OCI-M2 (cell line): ENCODE results near the gene MPP1.
"Not testable (repeated sequence)": the region's sequence is repeated elsewhere in the genome, so short reads cannot be mapped to it uniquely, and the experiment has no call there.

ENCODE experiments used
- DNase-seq: peaks from one replicate; lab custom pipeline; 2025; ENCODE audit not compliant: unreplicated experiment; lab: John Stamatoyannopoulos, UW

Gene MPP1

GRCh38 chrX:154804957-154805695, at the start of gene MPP1:
MPP1 (minus strand) TSS chrX:154805485; CDS start chrX:154805373, 112 bp downstream.
- no peak for DNase-seq

DNA sequence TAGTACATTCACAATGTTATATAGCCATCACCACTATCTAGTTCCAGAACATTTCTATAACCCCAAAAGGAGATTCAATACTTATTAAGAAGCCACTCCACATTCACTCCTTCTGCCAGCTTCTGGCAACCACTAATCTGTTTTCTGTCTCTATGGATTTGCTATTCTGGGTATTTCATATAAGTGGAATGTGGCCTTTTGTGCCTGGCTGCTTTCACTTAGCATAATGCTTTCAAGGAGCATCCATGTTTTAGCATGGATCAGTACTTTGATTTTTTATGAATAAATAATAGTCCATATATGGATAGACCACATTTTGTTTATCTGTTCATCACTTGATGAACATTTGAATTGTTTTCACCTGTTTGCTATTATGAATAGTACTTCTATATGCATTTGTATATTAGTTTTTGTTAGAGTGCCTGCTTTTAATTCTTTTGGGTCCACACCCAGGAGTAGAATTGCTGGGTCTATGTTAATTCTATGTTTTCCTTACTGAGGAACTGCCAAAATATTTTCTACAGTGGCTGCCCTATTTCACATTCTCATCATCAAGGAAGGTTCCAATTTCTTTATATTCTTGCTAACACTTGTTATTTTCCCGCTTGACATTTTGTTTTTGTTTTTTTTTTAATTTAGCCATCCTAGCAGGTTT, 45.8 kb upstream of the MPP1 start:
- no peak for DNase-seq

- DNase-seq: no peak
Observed at GRCh38 chrX:154840856-154841255, 35.6 kb upstream of the MPP1 start.

- DNase-seq: no peak
Observed at GRCh38 chrX:154836163-154836562, 30.9 kb upstream of the MPP1 start.

DNA sequence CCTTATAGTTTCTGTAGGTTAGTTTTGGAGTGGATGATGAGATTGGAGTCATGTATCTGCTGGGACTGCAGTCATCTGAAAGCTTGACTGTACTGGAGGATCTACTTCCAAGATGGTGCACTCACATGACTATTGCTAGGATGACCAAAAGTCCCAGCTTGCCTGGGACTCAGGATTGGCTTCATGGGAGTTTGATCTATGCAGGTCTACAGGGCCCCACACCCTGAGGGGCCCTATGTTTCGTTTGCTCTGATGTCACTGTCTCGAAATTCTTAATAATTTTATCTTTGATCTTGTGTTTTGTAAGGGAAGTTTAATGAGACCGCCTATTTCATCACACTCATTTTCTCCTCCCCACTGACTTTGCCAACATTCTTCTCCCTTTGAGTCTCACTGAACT, 29.3 kb upstream of the MPP1 start, which contains the start of gene SMIM9:
SMIM9 (minus strand) TSS at position 101 of the 400 bp plus-strand sequence. CDS start 3,806 bp downstream, outside the sequence.
- DNase-seq: no peak

DNA sequence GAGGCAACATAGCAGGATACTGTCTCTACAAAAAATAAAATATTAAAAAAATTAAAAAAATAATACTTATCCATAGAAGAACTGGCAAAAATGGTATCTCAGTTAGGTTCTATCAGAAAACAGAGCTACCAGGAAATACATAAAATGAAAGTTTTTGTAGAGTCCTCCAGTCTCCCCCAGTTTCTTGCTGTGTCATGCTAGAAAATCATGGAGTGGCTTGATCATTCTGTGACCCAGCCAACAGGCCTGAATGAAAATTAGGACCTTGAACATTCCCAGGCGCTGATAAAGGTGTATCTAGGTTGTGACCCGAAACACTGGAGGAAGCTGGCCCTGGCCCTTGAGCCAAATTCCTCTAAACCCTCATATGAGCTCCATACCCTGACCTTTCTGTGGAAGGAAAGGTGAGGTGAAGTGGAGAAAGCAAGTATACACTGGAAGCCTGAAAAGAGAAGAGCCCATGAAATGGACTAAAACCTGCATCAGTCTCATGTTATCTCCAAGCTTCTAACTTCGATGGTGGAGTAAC, 28.5 kb upstream of the MPP1 start:
- no peak for DNase-seq

DNA sequence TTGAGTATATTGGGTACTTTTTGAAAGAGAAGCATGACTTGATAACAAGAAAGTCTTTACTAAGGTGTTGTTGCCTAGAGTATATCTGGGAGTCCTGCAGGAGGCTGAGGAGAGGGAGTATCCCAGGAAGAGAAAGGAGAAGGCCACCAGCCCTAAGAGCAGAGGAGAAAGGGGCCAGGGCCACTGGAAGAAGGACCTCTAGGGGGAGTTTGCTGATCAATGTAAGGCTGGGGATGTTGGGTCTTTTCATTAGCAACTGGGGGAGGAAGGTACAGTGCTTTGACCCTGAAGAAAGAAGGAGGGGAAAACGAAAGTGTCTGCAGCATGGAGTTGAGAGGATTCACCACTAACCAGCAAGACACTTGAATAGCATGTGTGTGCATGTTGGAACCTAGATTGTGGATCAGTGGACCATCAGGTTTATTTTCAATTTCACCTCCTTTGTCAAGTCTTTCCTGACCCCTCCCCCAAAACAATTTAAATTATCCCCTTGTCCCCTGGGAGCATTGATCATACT, 24.7 kb upstream of the MPP1 start:
- no peak for DNase-seq

- no peak for DNase-seq
Observed at GRCh38 chrX:154829134-154829533, 23.8 kb upstream of the MPP1 start.

GRCh38 chrX:154828016-154828408, 22.7 kb upstream of the MPP1 start:
- no peak for DNase-seq

DNA sequence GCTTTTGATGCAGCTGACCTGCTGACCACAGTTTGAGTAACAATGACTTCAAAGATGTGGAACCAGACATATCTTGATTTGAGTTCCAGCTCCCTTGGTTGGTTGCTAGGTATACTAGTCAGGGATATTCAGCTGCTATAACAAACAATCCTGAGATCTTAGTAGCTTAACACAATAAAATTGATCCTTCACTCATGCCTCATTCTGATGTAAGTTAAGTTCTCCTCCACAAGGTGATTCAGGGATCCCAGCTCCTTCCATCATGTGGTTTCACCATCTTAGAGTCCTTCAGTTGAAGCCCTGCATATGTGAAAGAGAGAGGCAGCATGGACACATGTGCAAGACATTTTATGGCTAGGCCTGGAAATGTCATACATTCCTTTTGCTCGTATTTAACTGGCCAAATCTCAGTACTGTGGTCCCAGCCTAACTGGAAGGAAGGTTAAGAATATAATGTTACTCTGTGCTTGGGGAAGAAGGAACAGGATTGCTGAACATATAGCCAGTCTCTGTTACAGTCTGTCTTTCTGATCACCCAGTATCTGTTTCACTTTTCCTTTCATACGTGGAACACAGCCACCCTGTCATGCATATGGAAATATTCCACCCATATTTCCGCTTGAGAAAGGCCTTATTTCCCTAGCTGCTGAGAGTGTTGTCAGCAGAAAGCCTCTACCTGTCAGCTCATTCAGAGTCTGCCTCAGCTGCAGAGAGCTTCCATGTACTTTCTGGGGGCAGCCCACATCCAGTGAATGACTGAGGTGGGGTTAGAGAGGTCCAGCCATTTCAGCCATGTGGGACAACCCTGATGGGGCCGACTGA, 22.1 kb upstream of the MPP1 start:
- no peak for DNase-seq

DNA sequence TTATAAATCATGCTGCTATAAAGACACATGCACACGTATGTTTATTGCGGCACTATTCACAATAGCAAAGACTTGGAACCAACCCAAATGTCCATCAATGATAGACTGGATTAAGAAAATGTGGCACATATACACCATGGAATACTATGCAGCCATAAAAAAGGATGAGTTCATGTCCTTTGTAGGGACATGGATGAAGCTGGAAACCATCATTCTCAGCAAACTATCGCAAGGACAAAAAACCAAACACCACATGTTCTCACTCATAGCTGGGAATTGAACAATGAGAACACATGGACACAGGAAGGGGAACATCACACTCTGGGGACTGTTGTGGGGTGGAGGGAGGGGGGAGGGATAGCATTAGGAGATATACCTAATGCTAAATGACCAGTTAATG, 20.3 kb upstream of the MPP1 start:
- DNase-seq: not testable (repeated sequence)

GRCh38 chrX:154824638-154825037, 19.4 kb upstream of the MPP1 start:
- DNase-seq: no peak

GRCh38 chrX:154822029-154822428, 16.7 kb upstream of the MPP1 start:
- DNase-seq: no peak

DNA sequence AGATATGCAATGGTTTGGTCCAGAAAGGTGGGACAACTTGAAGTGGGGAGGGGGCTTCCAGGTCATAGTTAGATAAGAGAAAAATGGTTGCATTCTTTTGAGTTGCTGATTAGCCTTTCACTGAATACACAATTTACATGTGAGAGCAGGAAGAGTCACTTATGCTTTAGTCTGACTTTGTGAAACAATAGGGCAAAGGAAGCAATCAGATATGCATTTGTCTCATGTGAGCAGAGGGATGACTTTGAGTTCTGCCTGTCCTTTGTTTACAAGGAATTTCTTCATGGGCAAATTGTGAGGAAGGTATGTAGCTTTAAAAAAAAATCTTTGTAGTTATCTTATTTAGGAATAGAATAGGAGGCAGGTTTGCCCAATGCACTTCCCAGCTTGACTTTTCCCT, 16.2 kb upstream of the MPP1 start:
- no peak for DNase-seq

GRCh38 chrX:154819771-154820341, 14.6 kb upstream of the MPP1 start:
- no peak for DNase-seq

DNA sequence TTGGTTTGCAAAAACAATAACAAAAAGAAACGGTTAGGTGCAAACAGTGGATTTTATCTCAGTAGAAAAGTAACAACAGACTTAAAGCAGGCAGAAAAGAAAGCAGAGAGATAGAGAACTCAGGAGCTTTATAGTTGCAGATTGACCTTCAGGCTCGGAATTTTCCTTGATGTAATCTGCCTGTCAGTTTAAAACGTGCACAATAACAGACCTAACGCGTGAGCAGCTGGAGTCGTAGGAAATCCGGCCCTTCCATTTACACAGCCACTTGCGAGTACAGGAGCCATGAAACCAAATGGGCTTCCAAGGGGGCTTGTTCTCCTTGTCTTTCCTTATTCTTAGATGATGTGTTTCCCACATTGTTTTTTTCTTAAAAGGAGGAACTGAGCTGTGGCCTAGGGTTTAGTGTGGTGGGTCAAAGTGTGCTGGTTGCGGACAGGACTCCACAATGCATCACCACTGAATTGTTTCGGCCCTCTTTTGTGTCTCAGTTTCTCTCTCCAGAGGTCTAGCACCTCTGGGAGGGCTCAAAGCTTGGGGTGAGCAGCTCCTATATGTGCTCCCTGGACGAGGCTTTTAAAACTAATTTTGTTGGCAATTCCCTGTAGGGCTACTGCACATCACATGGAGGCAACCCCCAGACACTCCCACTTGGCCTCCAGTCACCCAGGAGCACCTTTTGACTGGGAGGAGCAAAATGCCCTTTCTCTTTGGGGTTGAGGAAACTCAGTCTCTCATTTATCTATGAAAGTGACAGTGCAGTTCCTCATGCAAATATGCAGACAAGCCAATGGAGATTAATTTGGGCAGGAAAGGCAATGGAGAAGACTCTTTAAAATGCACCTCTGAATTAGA, 13.9 kb upstream of the MPP1 start:
- DNase-seq: no peak

DNA sequence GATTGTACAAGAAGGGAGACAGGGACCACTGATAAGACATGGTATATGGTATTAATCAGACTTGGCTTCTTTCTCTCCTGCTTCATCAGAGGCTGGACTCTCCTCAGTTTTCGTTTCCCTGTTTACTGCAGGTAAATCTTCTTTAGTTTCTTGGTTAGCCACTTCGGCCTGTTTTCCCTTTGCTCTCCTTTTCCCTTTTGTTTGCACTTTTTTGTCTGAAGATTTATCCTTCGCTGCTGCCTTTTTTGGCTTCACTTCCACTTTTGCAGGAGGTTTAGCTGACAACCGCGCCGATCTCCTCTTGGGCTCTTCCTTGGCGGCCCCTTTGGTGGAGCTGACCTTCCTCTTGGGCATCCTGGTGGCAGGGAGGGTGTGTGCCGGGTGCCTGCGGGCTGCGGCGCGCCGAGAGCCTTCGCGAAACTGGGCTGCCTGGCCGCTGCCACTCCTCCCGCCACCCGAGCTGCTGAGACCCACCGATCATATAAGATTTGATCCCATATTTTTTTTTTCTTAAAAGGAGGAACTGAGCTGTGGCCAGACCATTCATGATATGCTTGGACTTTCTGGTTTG, 11.8 kb upstream of the MPP1 start:
- not testable (repeated sequence) for DNase-seq

DNA sequence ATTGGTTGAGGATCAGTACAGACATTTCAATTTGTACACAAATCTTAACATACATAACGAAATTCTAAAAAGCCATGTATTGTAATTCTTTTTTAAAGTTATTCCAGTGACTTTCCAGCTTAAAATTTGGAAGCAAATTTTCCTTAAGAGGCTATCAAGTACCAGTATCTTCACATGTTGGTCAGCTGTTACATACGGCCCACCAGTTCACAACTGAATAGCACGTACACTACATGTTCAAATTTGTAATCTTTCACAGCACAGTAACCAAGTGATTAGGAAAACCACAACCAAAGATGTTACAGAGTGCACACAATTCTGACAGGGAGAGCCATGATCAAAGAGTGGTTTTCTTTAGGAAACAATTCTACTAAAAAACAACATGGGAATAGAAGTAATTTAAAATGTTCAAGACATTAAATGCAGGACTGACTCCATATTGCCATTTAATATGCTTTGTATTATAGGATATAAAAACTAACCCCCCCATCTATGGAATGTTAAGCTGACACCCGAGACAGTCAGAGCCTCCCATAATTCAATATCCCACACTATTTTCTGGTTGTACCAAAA, 11.1 kb upstream of the MPP1 start:
- not testable (repeated sequence) for DNase-seq

- DNase-seq: no peak
Observed at GRCh38 chrX:154815274-154815818, 10.1 kb upstream of the MPP1 start.
